ENCODE results near the gene PLAC8.
A peak's percentile ranks its signal among the peaks of the same experiment; 100 is the strongest.
"Not testable (repeated sequence)": the region's sequence is repeated elsewhere in the genome, so short reads cannot be mapped to it uniquely, and the experiment has no call there.

The PLAC8 gene

DNA sequence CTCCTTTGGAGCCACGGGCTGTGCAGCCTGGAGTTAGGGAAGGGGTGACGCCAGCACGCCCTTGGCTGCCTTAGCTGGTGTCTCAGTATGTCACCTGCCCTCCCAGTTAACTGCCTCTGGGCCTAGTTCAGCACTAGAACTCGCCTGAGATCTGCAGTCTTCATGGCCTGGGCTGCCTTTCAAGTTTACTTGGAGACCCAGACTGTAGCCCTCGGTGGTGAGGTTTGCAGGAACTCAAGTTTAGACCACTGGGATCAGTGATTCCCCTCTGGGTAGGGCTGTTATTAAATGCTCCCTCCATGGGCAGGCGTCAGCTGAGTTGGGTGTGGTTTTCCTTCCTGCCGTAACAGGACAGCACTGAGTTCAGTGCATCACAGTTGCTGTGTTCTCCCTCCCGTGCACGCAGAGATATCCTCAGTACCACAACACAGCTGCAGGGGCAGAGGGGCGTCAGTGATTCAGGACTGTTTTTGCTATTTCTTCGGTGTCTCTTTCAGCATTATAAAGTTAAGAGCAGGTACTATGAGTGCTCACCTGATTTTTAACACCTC, 30.5 kb downstream of the PLAC8 start:
- no peak overlapping the region for H3K4me3 ChIP-seq (ENCODE audit: low read depth, low read length)
- no peak for TF ChIP-seq CTCF (IDR thresholded peaks at IDR 0.05; ENCODE audit: borderline replicate concordance, insufficient read depth, low read depth, low read length)

DNA sequence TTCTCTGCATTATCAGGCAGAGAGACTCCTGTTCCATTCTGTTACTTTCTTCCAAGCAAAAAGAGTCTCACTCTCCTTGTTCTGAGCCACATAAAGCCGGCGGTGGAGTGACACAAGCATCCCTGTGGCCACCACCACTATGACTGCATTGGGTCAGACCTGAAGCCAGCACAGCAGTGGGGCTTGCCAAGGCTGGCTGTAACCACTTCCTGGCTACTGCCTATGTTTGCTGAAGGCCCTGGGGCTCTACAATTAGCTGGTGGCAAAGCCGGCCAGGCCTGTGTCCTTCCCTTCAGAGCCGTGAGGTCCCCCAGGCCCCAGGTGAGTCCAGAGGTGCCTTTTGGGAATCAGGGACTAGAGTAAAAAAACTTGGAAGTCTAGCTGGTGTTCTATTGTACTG, 31.8 kb downstream of the PLAC8 start:
- no peak for TF ChIP-seq CTCF (IDR thresholded peaks at IDR 0.05; ENCODE audit: borderline replicate concordance, insufficient read depth, low read depth, low read length)
- H3K4me3 ChIP-seq (ENCODE audit: low read depth, low read length) = no peak overlapping the region

DNA sequence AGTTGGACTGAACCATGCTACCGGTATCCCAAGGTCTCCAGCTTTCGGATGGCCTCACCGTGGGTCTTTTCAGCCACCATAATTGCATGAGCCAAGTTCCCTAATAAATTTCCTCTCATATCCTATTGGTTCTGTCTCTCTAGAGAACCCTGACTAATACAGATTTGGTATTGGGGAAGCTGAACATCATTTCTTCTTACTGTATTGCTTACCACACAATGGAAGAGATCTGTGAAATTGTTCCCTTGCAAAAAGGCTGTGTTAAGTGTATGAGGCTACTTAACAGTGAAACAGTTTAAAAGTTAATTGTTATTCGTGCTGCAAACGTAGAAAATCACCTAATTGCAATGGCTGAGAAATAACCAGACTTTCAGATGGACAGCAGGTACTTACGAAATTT, 34.0 kb downstream of the PLAC8 start:
- no peak for TF ChIP-seq CTCF (IDR thresholded peaks at IDR 0.05; ENCODE audit: borderline replicate concordance, insufficient read depth, low read depth, low read length)

GRCh38 chr4:83075311-83076095, 39.0 kb downstream of the PLAC8 start:
- no peak overlapping the region for H3K4me3 ChIP-seq (ENCODE audit: low read depth, low read length)
- TF ChIP-seq CTCF (IDR thresholded peaks at IDR 0.05; ENCODE audit: borderline replicate concordance, insufficient read depth, low read depth, low read length) = no peak

More for the DNA sequence above, 34.0 kb downstream of the PLAC8 start:
- no peak overlapping the region for H3K4me3 ChIP-seq (ENCODE audit: low read depth, low read length)

DNA sequence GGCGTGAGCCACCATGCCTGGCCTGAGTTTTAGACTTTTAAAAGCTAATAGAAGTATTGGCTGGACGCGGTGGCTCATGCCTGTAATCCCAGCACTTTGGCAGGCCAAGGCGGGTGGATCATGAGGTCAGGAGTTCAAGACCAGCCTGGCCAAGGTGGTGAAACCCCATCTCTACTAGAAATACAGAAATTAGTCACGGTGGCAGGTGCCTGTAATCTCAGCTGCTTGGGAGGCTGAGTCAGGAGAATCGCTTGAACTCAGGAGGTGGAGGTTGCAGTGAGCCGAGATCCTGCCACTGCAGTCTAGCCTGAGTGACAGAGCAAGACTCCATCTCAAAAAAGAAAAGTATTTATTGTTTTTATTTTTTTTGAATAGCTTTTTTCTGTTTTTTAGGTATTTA, 39.7 kb downstream of the PLAC8 start:
- H3K4me3 ChIP-seq (ENCODE audit: low read depth, low read length) = not testable (repeated sequence)

GRCh38 chr4:83074086-83074704, 40.3 kb downstream of the PLAC8 start:
- no peak overlapping the region for H3K4me3 ChIP-seq (ENCODE audit: low read depth, low read length)
- peak; percentile 59; the same call in 1 of the 2 replicates for TF ChIP-seq CTCF (IDR thresholded peaks at IDR 0.05; ENCODE audit: borderline replicate concordance, insufficient read depth, low read depth, low read length)

DNA sequence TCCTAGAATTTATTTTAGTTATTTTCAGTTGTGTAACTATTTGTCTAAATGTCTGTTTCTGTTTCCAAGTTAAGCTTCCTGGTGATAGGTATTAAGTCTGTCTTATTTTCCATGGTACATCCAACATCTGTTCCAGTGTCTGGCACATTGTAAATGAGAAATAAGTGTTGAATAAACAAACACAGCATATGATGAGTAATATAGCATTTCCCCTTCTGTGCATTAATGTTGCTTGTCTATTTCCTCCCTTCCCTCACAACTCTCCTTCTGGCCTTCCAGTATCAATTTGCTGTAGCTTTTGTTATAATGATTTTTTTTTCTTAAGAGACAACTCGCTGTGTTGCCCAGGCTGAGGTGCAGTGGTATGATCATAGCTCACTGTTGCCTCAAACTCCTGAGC, 43.4 kb downstream of the PLAC8 start:
- TF ChIP-seq CTCF (IDR thresholded peaks at IDR 0.05; ENCODE audit: borderline replicate concordance, insufficient read depth, low read depth, low read length) = no peak
- no peak overlapping the region for H3K4me3 ChIP-seq (ENCODE audit: low read depth, low read length)
